K562 (cell line): ENCODE results near the gene KIF3B. TPM values are rescaled to one million over a fixed set of nuclear protein-coding genes. Genes with fewer than 3 reads are reported as not detected.

Experiments
- ATAC-seq: fragments of 200-7000 bp; cut with Tn5 transposase; 3 replicates; pipeline ENCODE4 v1.9.1; 2020; ENCODE audit warnings: moderate library complexity
- BruUV-seq: library from RNA; stranded (reverse); fragments of 400-500 nt; replicated peaks from 2 replicates; lab custom pipeline; 2021; lab: Mats Ljungman, UMichigan
- CTCF ChIA-PET: fragments of 300-600 bp; formaldehyde crosslinking; extraction: SDS; loops from one replicate; lab custom pipeline; 2021; ENCODE audit warnings: low intra/inter-chr PET ratio; lab: Yijun Ruan, JAX
- POLR2A ChIA-PET: fragments of 300-600, 350-650 bp; sonication (Branson Sonifier 250); formaldehyde crosslinking; extraction: SDS; loops from one replicate; lab custom pipeline; 2021; ENCODE audit warnings: antibody characterized with exemption, inconsistent platforms; lab: Yijun Ruan, JAX
- DNase-seq, 4 experiments: peaks; one replicate each; pipeline versions ENCODE4 v3.0.0 to v3.0.0-alpha.2; 2011 to 2018; ENCODE audit warnings: low spot score in 3 of 4, mixed read lengths in 3 of 4; ENCODE audit errors: extremely low read depth in 1 of 4
- FAIRE-seq: peaks from 2 replicates; lab custom pipeline; 2011; peaks lifted over from hg19 to GRCh38; lab: Jason Lieb, UNC
- H2AFZ ChIP-seq: 2 replicates; pipeline ENCODE4 v1.6.0; 2011; ENCODE audit warnings: low read depth, low read length, control low read depth, inconsistent platforms
- H3K27ac ChIP-seq: fragments of 200-600 bp; 3 replicates; pipeline ENCODE4 v1.8.0; 2011; ENCODE audit warnings: low read depth, mild to moderate bottlenecking, control low read depth, inconsistent platforms, low read length, moderate library complexity, mixed read lengths; ENCODE audit errors: extremely low read depth
- H3K27me3 ChIP-seq, 2 experiments: fragments of 300-600 bp in 1 of 2; 2 replicates in 1 of 2; 3 replicates in 1 of 2; pipeline versions ENCODE4 v1.6.0 to v1.8.0; 2011; ENCODE audit warnings: inconsistent platforms in 2 of 2, low read length in 2 of 2, mild to moderate bottlenecking in 1 of 2, mixed read lengths in 1 of 2, moderate library complexity in 1 of 2; ENCODE audit not compliant: control insufficient read depth in 2 of 2, insufficient read depth in 2 of 2
- H3K36me3 ChIP-seq: fragments of 300-600 bp; 3 replicates; pipeline ENCODE4 v1.8.0; 2011; ENCODE audit warnings: mild to moderate bottlenecking, low read length, inconsistent platforms; ENCODE audit not compliant: control insufficient read depth, insufficient read depth
- H3K4me1 ChIP-seq, 2 experiments: fragments of 200-600 bp in 1 of 2; replicated peaks in 1 of 2; 2 replicates in 1 of 2; 3 replicates in 1 of 2; pipeline versions ENCODE4 v1.5.1 to v1.8.0; 2011; ENCODE audit warnings: inconsistent platforms in 2 of 2, low read length in 2 of 2, mild to moderate bottlenecking in 1 of 2, mixed read lengths in 1 of 2, moderate library complexity in 1 of 2; ENCODE audit not compliant: control insufficient read depth in 2 of 2, insufficient read depth in 2 of 2
- H3K4me2 ChIP-seq: 2 replicates; pipeline ENCODE4 v1.6.1; 2011; ENCODE audit warnings: low read length, control low read depth, inconsistent platforms, mixed read lengths; ENCODE audit not compliant: insufficient read depth
- H3K4me3 ChIP-seq: fragments of 200-600 bp; sonication (generic), shearing (Covaris generic); 2 replicates; pipeline ENCODE4 v1.5.1; 2016; ENCODE audit warnings: control low read depth, inconsistent platforms
- H3K79me2 ChIP-seq: fragments of 200-600 bp; 3 replicates; pipeline ENCODE4 v1.8.0; 2011; ENCODE audit warnings: low read length, inconsistent platforms; ENCODE audit not compliant: control insufficient read depth, insufficient read depth
- H3K9ac ChIP-seq, 2 experiments: 2 replicates each; pipeline versions ENCODE4 v1.6.0 to v1.6.1; 2011; ENCODE audit warnings: low read depth in 2 of 2, low read length in 2 of 2, control low read depth in 1 of 2, inconsistent platforms in 1 of 2, mild to moderate bottlenecking in 1 of 2, mixed read lengths in 1 of 2; ENCODE audit not compliant: insufficient read depth in 1 of 2
- H3K9me1 ChIP-seq: one replicate; pipeline ENCODE4 v1.6.0; 2011; ENCODE audit warnings: inconsistent platforms, mild to moderate bottlenecking, low read length, moderate library complexity; ENCODE audit not compliant: control insufficient read depth, insufficient read depth
- H3K9me3 ChIP-seq: replicated peaks from 2 replicates; pipeline ENCODE4 v1.5.1; 2011; ENCODE audit warnings: low read depth, low read length, inconsistent platforms; ENCODE audit not compliant: control insufficient read depth, insufficient read depth
- H4K20me1 ChIP-seq: replicated peaks from 2 replicates; pipeline ENCODE4 v1.6.1; 2011; ENCODE audit warnings: low read length, inconsistent platforms, mixed read lengths; ENCODE audit not compliant: control insufficient read depth, insufficient read depth
- CBX3 ChIP-seq, 2 experiments: IDR thresholded peaks; 1 replicate in 1 of 2; 2 replicates in 1 of 2; pipeline ENCODE4 v1.6.1; 2012; ENCODE audit warnings: inconsistent platforms in 2 of 2, low read length in 2 of 2, borderline replicate concordance in 1 of 2, control low read depth in 1 of 2
- FOXA1 ChIP-seq: fragments of 450-650 bp; IDR thresholded peaks from 2 replicates; pipeline ENCODE4 v1.6.1; 2016; ENCODE audit warnings: mild to moderate bottlenecking, borderline replicate concordance
- ILK ChIP-seq: fragments of 450-650 bp; IDR thresholded peaks from 2 replicates; pipeline ENCODE4 v1.6.1; 2016; ENCODE audit warnings: missing genetic modification characterization, low read depth, mild to moderate bottlenecking, missing compliant biosample characterization, moderate library complexity, borderline replicate concordance
- KLF1 ChIP-seq: fragments of 450-650 bp; IDR thresholded peaks from 2 replicates; pipeline ENCODE4 v1.6.1; 2016; ENCODE audit warnings: missing genetic modification characterization, missing compliant biosample characterization
- KLF16 ChIP-seq: IDR thresholded peaks from 2 replicates; pipeline ENCODE4 v1.6.1; 2016; ENCODE audit warnings: antibody characterized with exemption
- MAFG ChIP-seq: fragments of 450-650 bp; conservative IDR thresholded peaks from 2 replicates; pipeline ENCODE4 v1.6.1; 2016; ENCODE audit warnings: missing genetic modification characterization, missing compliant biosample characterization
- MECOM ChIP-seq: fragments of 250-450 bp; sonication (Bioruptor Pico); IDR thresholded peaks from 2 replicates; pipeline ENCODE4 v1.8.0; 2022; ENCODE audit warnings: inconsistent platforms
- SPI1 ChIP-seq: IDR thresholded peaks from 2 replicates; pipeline ENCODE4 v1.6.1; 2011; ENCODE audit warnings: low read depth, low read length, control low read depth, borderline replicate concordance
- TEAD1 ChIP-seq, 2 experiments: fragments of 450-650 bp in 1 of 2; sonication (generic) in 1 of 2; formaldehyde crosslinking; IDR thresholded peaks; 2 replicates each; pipeline versions ENCODE4 v1.4.0 to v1.8.0; 2020 to 2022; ENCODE audit warnings: mild to moderate bottlenecking in 2 of 2, missing genetic modification reagents in 1 of 2
- WGBS: fragments of 100-300 bp; shearing (Covaris generic); methylation state at CpG from one replicate; pipeline ENCODE4 v1.1.6; 2016; ENCODE audit warnings: low coverage, mixed read lengths; ENCODE audit not compliant: insufficient coverage; ENCODE audit errors: missing lambda C conversion rate; 5-methylcytosine and 5-hydroxymethylcytosine counted together
- in situ Hi-C: fragments of 300-500 bp; cut with MboI; formaldehyde crosslinking; loops from 4 replicates; pipeline ENCODE4 v1.15.0; 2018; ENCODE audit warnings: inconsistent platforms, mixed read lengths
- intact Hi-C: fragments of 100-400 bp; cut with micrococcal nuclease; formaldehyde crosslinking; loops from 2 replicates; pipeline ENCODE4 v1.14.2; 2022
- polyA plus RNA-seq, 8 experiments: library from polyadenylated mRNA; depleted of rRNA in 4 of 8; stranded (reverse) in 5 of 8; unstranded in 3 of 8; fragments of >200 nt; fragmentation: Nextera tagmentation in 2 of 8; fragmentation: Illumina TruSeq in 1 of 8; extraction: Ambion mirVana in 2 of 8; extraction: Trizol in 1 of 8; gene quantifications; 2 replicates each; pipeline versions ENCODE4 v1.2.1 to v1.2.3, GENCODE V29; 2011 to 2014; ENCODE audit warnings: inconsistent platforms in 1 of 8, missing spikeins in 1 of 8
- total RNA-seq, 7 experiments: library from RNA; depleted of rRNA in 6 of 7; stranded (reverse); fragments of >200 nt in 6 of 7; fragmentation: Illumina TruSeq in 2 of 7; extraction: Trizol in 2 of 7; gene quantifications; 2 replicates each; pipeline versions ENCODE4 v1.2.1 to v1.2.3, GENCODE V29; 2011 to 2021; ENCODE audit warnings: low replicate concordance in 1 of 7
- TF ChIP-seq, protein P1 (sequence below), 2 experiments: fragments of 450-650 bp; IDR thresholded peaks; 2 replicates each; pipeline ENCODE4 v1.6.1; 2016; ENCODE audit warnings: mild to moderate bottlenecking in 2 of 2, borderline replicate concordance in 1 of 2, low read depth in 1 of 2, moderate library complexity in 1 of 2
- TF ChIP-seq, protein P2 (sequence below): fragments of 200-400 bp; formaldehyde crosslinking; IDR thresholded peaks from 2 replicates; pipeline ENCODE4 v1.6.1; 2017; ENCODE audit warnings: mild to moderate bottlenecking, low read depth, low read length, moderate library complexity

The KIF3B gene
- total and polyA plus RNA-seq, 9 of the 15 experiments (the other 6 are each of a cell fraction or from before 2014, with no cell fraction given), result 2.9 to 12.3 (median 8.6) TPM

GRCh38 chr20:32292548-32292947 lies 15.1 kb downstream of the KIF3B start (continued):
- TF ChIP-seq, protein P1, sequence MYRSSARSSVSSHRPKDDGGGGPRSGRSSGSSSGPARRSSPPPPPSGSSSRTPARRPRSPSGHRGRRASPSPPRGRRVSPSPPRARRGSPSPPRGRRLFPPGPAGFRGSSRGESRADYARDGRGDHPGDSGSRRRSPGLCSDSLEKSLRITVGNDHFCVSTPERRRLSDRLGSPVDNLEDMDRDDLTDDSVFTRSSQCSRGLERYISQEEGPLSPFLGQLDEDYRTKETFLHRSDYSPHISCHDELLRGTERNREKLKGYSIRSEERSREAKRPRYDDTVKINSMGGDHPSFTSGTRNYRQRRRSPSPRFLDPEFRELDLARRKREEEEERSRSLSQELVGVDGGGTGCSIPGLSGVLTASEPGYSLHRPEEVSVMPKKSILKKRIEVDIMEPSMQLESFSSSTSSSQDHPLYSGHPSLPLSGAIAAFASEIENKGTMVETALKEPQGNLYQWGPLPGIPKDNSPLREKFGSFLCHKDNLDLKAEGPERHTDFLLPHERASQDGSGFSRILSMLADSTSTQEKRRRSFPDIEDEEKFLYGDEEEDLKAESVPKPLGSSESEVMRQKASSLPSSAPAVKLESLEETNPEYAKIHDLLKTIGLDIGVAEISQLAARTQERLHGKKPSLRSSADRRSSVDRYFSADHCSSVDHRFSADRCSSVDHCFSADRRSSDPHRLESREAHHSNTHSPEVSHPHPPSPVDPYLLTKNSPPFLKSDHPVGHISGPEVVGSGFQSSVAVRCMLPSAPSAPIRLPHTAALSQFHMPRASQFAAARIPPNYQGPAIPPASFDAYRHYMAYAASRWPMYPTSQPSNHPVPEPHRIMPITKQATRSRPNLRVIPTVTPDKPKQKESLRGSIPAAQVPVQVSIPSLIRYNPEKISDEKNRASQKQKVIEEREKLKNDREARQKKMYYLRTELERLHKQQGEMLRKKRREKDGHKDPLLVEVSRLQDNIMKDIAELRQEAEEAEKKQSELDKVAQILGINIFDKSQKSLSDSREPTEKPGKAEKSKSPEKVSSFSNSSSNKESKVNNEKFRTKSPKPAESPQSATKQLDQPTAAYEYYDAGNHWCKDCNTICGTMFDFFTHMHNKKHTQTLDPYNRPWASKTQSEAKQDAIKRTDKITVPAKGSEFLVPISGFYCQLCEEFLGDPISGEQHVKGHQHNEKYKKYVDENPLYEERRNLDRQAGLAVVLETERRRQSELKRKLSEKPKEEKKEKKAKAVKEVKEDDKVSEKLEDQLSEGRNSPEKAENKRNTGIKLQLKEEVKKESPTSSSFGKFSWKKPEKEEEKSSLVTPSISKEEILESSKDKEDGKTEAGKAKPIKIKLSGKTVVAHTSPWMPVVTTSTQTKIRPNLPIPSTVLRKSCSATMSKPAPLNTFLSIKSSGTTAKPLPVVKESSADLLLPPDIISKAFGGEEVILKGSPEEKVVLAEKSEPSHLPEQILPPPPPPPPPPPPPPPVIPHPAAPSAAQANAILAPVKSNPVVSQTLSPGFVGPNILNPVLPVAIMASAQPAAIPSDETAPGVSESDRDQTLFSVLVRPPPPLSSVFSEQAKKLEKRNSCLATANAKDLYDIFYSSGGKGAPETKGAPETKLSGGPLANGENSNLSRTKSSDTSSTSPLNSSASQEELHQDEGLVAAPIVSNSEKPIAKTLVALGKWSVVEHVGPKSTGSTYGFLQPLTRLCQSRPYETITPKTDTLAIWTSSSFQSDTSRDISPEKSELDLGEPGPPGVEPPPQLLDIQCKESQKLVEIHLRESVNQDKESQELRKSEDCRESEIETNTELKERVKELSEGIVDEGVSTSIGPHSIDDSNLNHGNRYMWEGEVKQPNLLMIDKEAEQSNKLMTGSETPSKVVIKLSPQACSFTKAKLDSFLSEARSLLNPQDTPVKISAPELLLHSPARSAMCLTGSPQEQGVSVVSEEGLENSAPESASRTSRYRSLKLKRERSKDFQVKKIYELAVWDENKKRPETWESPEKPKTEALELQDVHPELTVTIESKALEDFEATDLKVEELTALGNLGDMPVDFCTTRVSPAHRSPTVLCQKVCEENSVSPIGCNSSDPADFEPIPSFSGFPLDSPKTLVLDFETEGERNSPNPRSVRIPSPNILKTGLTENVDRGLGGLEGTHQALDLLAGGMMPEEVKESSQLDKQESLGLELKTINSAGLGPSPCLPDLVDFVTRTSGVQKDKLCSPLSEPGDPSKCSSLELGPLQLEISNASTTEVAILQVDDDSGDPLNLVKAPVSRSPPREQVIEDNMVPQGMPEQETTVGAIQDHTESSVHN (IDR thresholded peaks at IDR 0.05; ENCODE audit: borderline replicate concordance in 1 of 2, low read depth in 1 of 2), result no peak

- Histone ChIP-seq H3K9me3 (no peaks in the 10 kb centered on the region), H3K27ac (no peak overlapping the region), H2AFZ (no peak overlapping the region), H3K27me3 (no peaks in the 10 kb centered on the region), H3K4me3 (no peak overlapping the region), H3K36me3 (no peaks in the 10 kb centered on the region), H4K20me1 (0 out of 2 replicates have a peak, but pooled peaks cover 2% of the 10 kb centered on the region), H3K9ac (no peak overlapping the region), H3K9me1 (no peaks in the 10 kb centered on the region), H3K4me2 (no peak overlapping the region), H3K4me1 (no peaks in the 10 kb centered on the region; a peak in 1 of 5 replicates), H3K79me2 (no peaks in the 10 kb centered on the region)
- no peak for DNase-seq
- no TSS peak for BruUV-seq
- intact Hi-C loops, result no loop called here
- ChIA-PET CTCF (no interaction called here), POLR2A (interaction anchor here (0.9 to 1.4 kb wide), 3 partner anchors 7 to 11 kb away, joined by 3 read pairs; no protein-coding TSS in a partner anchor)
- 36% methylated on average over 4 of the region's 4 CpGs for WGBS
- no peak for ATAC-seq
- in situ Hi-C loops, result no loop called here
- FAIRE-seq, result no peak
- TF ChIP-seq TEAD1 (CRISPR knock-in tag; IDR thresholded peaks at IDR 0.05) (no peak), FOXA1 (no peak), MECOM (CRISPR knock-in tag) (no peak), MAFG (no peak), KLF16 (no peak), SPI1 (no peak), ILK (tag) (no peak), CBX3 (IDR thresholded peaks at IDR 0.05; ENCODE audit: borderline replicate concordance in 1 of 2, low read length in 2 of 2) (no peak), KLF1 (tag) (no peak)
- TF ChIP-seq, protein P2, sequence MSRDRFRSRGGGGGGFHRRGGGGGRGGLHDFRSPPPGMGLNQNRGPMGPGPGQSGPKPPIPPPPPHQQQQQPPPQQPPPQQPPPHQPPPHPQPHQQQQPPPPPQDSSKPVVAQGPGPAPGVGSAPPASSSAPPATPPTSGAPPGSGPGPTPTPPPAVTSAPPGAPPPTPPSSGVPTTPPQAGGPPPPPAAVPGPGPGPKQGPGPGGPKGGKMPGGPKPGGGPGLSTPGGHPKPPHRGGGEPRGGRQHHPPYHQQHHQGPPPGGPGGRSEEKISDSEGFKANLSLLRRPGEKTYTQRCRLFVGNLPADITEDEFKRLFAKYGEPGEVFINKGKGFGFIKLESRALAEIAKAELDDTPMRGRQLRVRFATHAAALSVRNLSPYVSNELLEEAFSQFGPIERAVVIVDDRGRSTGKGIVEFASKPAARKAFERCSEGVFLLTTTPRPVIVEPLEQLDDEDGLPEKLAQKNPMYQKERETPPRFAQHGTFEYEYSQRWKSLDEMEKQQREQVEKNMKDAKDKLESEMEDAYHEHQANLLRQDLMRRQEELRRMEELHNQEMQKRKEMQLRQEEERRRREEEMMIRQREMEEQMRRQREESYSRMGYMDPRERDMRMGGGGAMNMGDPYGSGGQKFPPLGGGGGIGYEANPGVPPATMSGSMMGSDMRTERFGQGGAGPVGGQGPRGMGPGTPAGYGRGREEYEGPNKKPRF, result no peak
Observed at GRCh38 chr20:32294071-32294470, 16.6 kb downstream of the KIF3B start.
